Choroid plexus epithelial cell (primary cell): Measurements from ENCODE around the gene NAT16.
"Not testable (repeated sequence)": the region's sequence is repeated elsewhere in the genome, so short reads cannot be mapped to it uniquely, and the experiment has no call there.

Experiments used
- DNase-seq: peaks from one replicate; pipeline ENCODE4 v3.0.0-alpha.2; 2010; ENCODE audit warnings: low read depth
- H3K4me3 ChIP-seq: 2 replicates; pipeline ENCODE4 v1.5.1; 2011; ENCODE audit warnings: low read depth, mild to moderate bottlenecking, control low read depth, low read length, moderate library complexity
- TF ChIP-seq, protein P1 (sequence below): conservative IDR thresholded peaks from 2 replicates; pipeline ENCODE4 v1.5.1; 2011; ENCODE audit warnings: low read depth, mild to moderate bottlenecking, control low read depth, inconsistent platforms, low read length, moderate library complexity

Gene NAT16

DNA sequence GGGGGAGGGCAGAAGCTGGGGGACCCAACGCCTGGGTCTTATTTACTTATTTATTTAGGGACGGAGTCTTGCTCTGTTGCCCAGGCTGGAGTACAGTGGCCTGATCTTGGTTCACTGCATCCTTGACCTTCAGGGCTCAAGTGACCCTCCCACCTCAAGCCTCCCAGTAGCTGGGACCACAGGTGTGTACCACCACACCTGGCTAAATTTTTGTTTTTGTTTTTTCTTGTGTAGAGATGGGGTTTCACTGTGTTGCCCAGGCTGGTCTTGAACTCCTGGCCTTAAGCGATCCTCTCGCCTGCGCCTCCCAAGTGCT, 22.5 kb upstream of the NAT16 start:
- no peak for DNase-seq

DNA sequence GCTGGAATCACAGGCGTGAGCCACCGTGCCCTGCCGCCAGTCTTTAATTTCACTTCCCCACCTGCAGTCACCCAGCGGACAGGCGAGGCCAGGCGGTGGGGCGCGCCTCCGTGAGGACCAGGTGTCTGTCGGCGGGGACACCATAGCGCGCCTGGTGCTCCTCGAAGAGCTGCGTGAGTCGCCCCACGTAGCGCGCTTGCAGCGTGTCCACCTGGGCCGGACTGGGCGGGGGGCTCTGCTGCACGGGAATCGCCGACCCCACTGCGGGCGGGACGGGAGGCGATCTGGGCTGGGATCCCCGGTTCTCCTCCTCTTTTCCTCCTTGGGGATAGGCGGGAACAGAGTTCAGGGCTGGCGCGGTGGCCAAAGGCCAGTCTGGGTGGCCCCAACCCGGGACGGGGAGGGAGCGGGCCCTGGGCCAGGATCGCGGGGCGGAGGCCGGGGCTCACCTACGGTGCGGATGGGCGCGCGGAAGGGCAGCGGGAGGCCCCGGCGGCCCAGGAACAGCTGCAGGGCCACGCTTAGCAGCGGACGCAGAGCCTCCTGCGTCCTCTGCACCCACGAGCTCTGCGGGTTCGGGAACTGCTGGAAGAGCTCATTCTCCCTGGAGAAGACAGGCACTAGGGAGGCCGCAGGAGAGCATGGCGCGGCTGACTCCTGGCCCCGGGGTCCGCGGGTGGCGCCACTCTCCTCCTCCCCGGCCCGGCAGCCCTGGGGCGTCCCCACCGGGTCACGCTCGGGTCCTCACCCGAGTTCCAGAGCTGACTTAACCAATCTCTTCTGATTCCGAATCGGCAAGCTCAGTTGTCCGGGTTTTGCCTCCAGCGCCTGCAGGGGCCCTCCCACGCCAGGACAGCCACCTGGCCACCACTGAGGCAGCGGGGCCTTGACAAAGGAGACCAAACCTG, 21.9 kb upstream of the NAT16 start:
- TF ChIP-seq, protein P1, sequence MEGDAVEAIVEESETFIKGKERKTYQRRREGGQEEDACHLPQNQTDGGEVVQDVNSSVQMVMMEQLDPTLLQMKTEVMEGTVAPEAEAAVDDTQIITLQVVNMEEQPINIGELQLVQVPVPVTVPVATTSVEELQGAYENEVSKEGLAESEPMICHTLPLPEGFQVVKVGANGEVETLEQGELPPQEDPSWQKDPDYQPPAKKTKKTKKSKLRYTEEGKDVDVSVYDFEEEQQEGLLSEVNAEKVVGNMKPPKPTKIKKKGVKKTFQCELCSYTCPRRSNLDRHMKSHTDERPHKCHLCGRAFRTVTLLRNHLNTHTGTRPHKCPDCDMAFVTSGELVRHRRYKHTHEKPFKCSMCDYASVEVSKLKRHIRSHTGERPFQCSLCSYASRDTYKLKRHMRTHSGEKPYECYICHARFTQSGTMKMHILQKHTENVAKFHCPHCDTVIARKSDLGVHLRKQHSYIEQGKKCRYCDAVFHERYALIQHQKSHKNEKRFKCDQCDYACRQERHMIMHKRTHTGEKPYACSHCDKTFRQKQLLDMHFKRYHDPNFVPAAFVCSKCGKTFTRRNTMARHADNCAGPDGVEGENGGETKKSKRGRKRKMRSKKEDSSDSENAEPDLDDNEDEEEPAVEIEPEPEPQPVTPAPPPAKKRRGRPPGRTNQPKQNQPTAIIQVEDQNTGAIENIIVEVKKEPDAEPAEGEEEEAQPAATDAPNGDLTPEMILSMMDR, result no peak
- H3K4me3 ChIP-seq, result peak overlapping the region; percentile 14
- DNase-seq, result no peak

More for the DNA sequence above, 22.5 kb upstream of the NAT16 start:
- TF ChIP-seq, protein P1, result no peak
- no peak overlapping the region for H3K4me3 ChIP-seq

- DNase-seq, result no peak
- H3K4me3 ChIP-seq, result peak within 1 kb of the TSS; percentile 14
- TF ChIP-seq, protein P1, result no peak
Observed at GRCh38 chr7:101200862-101201599, 20.9 kb upstream of the NAT16 start, which contains the start of gene MOGAT3. Gene MOGAT3 (minus strand): TSS chr7:101201036. CDS start chr7:101200854, 182 bp downstream.

GRCh38 chr7:101200504-101200861, 20.4 kb upstream of the NAT16 start:
- H3K4me3 ChIP-seq, result no peak overlapping the region
- TF ChIP-seq, protein P1, result no peak
- no peak for DNase-seq

DNA sequence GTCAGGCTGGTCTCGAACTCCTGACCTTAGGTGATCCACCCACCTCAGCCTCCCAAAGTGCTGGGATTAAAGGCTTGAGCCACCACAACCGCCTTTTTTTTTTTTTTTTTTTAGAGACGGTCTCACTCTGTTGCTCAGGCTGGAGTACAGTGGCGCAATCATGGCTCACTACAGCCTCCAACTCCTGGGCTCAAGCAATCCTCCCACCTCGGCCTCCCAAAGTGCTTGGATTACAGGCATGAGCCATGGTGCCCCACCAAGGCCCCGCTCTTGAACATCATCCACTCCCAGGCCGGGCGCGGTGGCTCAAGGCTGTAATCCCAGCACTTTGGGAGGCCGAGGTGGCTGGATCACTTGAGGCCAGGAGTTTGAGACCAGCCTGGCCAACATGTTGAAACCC, 19.4 kb upstream of the NAT16 start:
- DNase-seq, H3K4me3 ChIP-seq: not testable (repeated sequence)

- no peak for DNase-seq
- TF ChIP-seq, protein P1, result no peak
- no peak overlapping the region for H3K4me3 ChIP-seq
Observed at GRCh38 chr7:101198476-101198875, 18.4 kb upstream of the NAT16 start.

GRCh38 chr7:101197991-101198390, 17.9 kb upstream of the NAT16 start:
- H3K4me3 ChIP-seq, result no peak overlapping the region
- no peak for DNase-seq
- TF ChIP-seq, protein P1, result no peak
